Measurements from ENCODE around the gene ANXA6.
"Not testable (repeated sequence)": the region's sequence is repeated elsewhere in the genome, so short reads cannot be mapped to it uniquely, and the experiment has no call there.

The ANXA6 gene

DNA sequence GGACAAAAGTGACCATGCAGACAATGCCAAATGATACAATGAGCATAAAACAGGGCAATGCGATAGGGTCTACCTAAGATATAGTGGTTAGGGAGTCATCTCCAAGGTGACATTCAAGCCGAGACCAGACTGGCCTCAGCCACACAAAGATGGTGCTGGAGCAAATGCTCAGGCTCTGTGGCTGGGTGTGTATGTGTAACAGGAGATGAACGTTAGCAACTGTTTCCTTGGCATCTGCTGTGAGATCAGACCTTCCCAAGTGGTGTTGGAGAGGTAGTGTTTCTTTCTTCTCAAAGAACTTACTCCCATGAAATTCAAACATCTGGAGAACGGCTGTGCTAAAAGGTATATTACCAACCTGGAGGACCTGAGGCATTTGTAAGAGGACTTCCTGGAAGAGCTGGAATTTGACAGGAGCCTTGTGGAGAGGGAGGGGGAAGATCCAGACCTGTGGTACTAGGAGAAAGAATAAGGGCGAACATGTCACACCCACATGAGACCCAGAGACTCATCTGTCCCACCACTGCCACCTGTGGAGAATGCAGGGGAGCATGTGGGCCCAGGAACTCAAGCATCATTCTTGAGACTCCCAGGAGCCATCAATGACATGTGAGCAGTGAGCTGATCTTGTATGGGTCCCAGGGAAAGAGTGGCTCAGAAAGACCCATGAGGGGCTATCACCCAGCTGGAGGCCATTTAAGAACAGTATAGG, 21.4 kb upstream of the ANXA6 start (continued):
- no peak for TF ChIP-seq PATZ1 (CRISPR knock-in tag; IDR thresholded peaks at IDR 0.05; ENCODE audit: borderline replicate concordance)
- no peak for TF ChIP-seq PPARA (CRISPR knock-in tag; IDR thresholded peaks at IDR 0.05; ENCODE audit: borderline replicate concordance)
- no peak for TF ChIP-seq ARNTL (CRISPR knock-in tag; IDR thresholded peaks at IDR 0.05; ENCODE audit: borderline replicate concordance, low read depth)
- TF ChIP-seq ZFP30 (CRISPR knock-in tag; IDR thresholded peaks at IDR 0.05), result no peak

DNA sequence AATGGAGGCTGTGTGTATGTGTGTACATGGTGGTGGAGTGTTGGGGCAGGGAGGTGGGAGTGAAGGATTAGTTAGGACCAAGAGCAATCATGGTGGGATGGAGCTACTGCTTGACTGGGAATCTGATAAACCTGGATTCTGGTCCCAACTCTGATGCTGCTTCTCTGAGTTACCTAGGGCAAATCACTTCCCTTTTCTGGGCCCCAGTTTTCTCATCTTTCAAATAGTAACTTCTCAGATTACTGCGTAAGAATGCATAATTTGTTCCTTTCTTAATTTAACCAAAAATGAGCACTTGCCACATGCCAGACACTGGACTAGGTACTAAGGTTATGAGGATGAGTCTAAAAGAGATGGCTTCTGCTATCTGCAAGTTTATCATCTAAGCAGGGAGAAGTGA, 20.8 kb upstream of the ANXA6 start:
- no peak for ATAC-seq
- TF ChIP-seq ZNF8 (CRISPR knock-in tag; IDR thresholded peaks at IDR 0.05), result no peak
- TF ChIP-seq TCF4 (CRISPR knock-in tag; IDR thresholded peaks at IDR 0.05; ENCODE audit: borderline replicate concordance), result no peak
- TF ChIP-seq PPARA (CRISPR knock-in tag; IDR thresholded peaks at IDR 0.05; ENCODE audit: borderline replicate concordance), result no peak
- TF ChIP-seq TOX (CRISPR knock-in tag; IDR thresholded peaks at IDR 0.05; ENCODE audit: borderline replicate concordance), result no peak
- TF ChIP-seq ESRRG (CRISPR knock-in tag; IDR thresholded peaks at IDR 0.05), result no peak
- TF ChIP-seq, protein P1, sequence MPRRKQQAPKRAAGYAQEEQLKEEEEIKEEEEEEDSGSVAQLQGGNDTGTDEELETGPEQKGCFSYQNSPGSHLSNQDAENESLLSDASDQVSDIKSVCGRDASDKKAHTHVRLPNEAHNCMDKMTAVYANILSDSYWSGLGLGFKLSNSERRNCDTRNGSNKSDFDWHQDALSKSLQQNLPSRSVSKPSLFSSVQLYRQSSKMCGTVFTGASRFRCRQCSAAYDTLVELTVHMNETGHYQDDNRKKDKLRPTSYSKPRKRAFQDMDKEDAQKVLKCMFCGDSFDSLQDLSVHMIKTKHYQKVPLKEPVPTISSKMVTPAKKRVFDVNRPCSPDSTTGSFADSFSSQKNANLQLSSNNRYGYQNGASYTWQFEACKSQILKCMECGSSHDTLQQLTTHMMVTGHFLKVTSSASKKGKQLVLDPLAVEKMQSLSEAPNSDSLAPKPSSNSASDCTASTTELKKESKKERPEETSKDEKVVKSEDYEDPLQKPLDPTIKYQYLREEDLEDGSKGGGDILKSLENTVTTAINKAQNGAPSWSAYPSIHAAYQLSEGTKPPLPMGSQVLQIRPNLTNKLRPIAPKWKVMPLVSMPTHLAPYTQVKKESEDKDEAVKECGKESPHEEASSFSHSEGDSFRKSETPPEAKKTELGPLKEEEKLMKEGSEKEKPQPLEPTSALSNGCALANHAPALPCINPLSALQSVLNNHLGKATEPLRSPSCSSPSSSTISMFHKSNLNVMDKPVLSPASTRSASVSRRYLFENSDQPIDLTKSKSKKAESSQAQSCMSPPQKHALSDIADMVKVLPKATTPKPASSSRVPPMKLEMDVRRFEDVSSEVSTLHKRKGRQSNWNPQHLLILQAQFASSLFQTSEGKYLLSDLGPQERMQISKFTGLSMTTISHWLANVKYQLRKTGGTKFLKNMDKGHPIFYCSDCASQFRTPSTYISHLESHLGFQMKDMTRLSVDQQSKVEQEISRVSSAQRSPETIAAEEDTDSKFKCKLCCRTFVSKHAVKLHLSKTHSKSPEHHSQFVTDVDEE (CRISPR knock-in tag; IDR thresholded peaks at IDR 0.05), result no peak
- TF ChIP-seq ZFP3 (CRISPR knock-in tag; IDR thresholded peaks at IDR 0.05), result no peak
- TF ChIP-seq CSRNP3 (CRISPR knock-in tag; IDR thresholded peaks at IDR 0.05), result no peak
- TF ChIP-seq ZFP30 (CRISPR knock-in tag; IDR thresholded peaks at IDR 0.05), result no peak
- no peak for TF ChIP-seq ISL1 (CRISPR knock-in tag; IDR thresholded peaks at IDR 0.05)

DNA sequence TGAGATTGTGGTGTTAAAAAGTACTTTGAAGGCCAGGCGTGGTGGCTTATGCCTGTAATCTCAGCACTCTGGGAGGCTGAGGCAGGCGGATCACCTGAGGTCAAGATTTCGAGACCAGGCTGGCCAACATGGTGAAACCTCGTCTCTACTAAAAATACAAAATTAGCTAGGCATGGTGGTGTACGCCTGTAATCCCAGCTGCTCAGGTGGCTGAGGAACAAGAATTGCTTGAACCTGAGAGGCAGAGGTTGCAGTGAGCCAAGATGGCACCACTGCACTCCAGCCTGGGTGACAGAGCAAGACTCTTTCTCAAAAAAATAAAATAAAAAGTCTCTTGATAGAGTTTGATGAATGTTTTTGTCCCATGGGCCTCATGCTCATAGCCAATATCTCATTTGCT, 18.7 kb upstream of the ANXA6 start:
- ATAC-seq, result not testable (repeated sequence)

DNA sequence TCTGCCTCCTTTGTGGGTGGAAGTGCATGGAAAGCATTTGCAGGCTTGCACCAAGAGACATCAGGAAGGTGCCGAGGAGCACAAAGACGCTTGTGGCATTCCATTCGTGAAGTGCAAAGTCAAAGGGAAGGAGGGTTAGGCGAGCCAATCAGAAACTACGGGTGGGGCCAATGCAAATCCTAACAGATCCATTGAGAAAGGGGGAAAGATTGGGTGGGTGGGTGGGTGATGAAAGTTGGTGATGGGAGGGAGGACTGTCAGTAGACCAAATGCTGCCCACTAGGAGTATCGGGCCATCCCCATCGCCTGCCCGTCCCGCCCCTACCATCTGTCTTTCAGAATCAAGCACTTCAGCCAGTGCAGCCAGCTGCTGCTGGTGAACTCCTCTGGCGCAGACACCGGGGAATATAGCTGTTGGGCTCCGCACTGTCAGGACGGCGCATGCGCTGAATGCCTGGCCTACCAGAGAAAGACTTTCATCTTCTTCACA, 17.1 kb upstream of the ANXA6 start:
- ATAC-seq, result no peak
- TF ChIP-seq ZNF565 (CRISPR knock-in tag; conservative IDR thresholded peaks at IDR 0.05; ENCODE audit: low read depth) (no peak), TCF4 (CRISPR knock-in tag; IDR thresholded peaks at IDR 0.05; ENCODE audit: borderline replicate concordance) (no peak)

- no peak; the same call in 2 of the 3 replicates for ATAC-seq
- no peak for TF ChIP-seq TOX (CRISPR knock-in tag; IDR thresholded peaks at IDR 0.05; ENCODE audit: borderline replicate concordance)
- no peak for TF ChIP-seq CSRNP3 (CRISPR knock-in tag; IDR thresholded peaks at IDR 0.05)
- no peak for TF ChIP-seq BACH2 (CRISPR knock-in tag; IDR thresholded peaks at IDR 0.05; ENCODE audit: borderline replicate concordance)
- no peak for TF ChIP-seq TCF4 (CRISPR knock-in tag; IDR thresholded peaks at IDR 0.05; ENCODE audit: borderline replicate concordance)
- TF ChIP-seq GLIS3 (CRISPR knock-in tag; IDR thresholded peaks at IDR 0.05), result no peak
- TF ChIP-seq ZNF70 (CRISPR knock-in tag; IDR thresholded peaks at IDR 0.05), result no peak
- TF ChIP-seq CREB5 (CRISPR knock-in tag; IDR thresholded peaks at IDR 0.05; ENCODE audit: low read depth), result no peak
Observed at GRCh38 chr5:151173711-151174611, 16.4 kb upstream of the ANXA6 start.

Data from SK-N-SH treated with all-trans-retinoic acid at 6 μM for 48 hours (cell line).